Endodermal cell (in vitro differentiated cells): ENCODE measurements around the gene DMGDH. TPM values are rescaled to one million over a fixed set of nuclear protein-coding genes. Genes with fewer than 3 reads are reported as not detected.

ENCODE experiments used
- DNase-seq: peaks from one replicate; pipeline ENCODE4 v3.0.0-alpha.2; 2017
- H3K27ac ChIP-seq: 2 replicates; pipeline ENCODE4 v1.5.1; 2013; ENCODE audit warnings: mild to moderate bottlenecking, low read depth, low read length, moderate library complexity
- H3K27me3 ChIP-seq: 2 replicates; pipeline ENCODE4 v1.6.1; 2013; ENCODE audit warnings: mild to moderate bottlenecking, low read length, moderate library complexity; ENCODE audit not compliant: insufficient read depth, control insufficient read depth, poor library complexity, severe bottlenecking
- H3K36me3 ChIP-seq: 2 replicates; pipeline ENCODE4 v1.7.0; 2013; ENCODE audit warnings: mild to moderate bottlenecking, low read length, moderate library complexity; ENCODE audit not compliant: control insufficient read depth, insufficient read depth
- H3K4me1 ChIP-seq: one replicate; pipeline ENCODE4 v1.7.0; 2013; ENCODE audit warnings: low read length; ENCODE audit not compliant: control insufficient read depth, insufficient read depth
- H3K4me3 ChIP-seq: 2 replicates; pipeline ENCODE4 v1.5.1; 2013; ENCODE audit warnings: mild to moderate bottlenecking, low read length, moderate library complexity
- H3K9ac ChIP-seq: 2 replicates; pipeline ENCODE4 v1.6.1; 2013; ENCODE audit warnings: mild to moderate bottlenecking, low read length, moderate library complexity; ENCODE audit not compliant: poor library complexity, severe bottlenecking; ENCODE audit errors: extremely low read depth
- H3K9me3 ChIP-seq: 2 replicates; pipeline ENCODE4 v1.6.1; 2013; ENCODE audit warnings: mild to moderate bottlenecking, low read length, moderate library complexity; ENCODE audit not compliant: control insufficient read depth
- H3K27ac Mint-ChIP-seq: 2 replicates; pipeline ENCODE4 v1.8.0; 2020; ENCODE audit warnings: mixed read lengths
- H3K27me3 Mint-ChIP-seq: 2 replicates; pipeline ENCODE4 v1.8.0; 2021; ENCODE audit warnings: mild to moderate bottlenecking, mixed read lengths; ENCODE audit not compliant: insufficient read depth
- H3K36me3 Mint-ChIP-seq: 2 replicates; pipeline ENCODE4 v1.8.0; 2020; ENCODE audit warnings: low read depth, mixed read lengths
- H3K4me1 Mint-ChIP-seq: 2 replicates; pipeline ENCODE4 v1.8.0; 2020; ENCODE audit warnings: mixed read lengths
- H3K4me3 Mint-ChIP-seq: 2 replicates; pipeline ENCODE4 v1.8.0; 2020; ENCODE audit warnings: mild to moderate bottlenecking, moderate library complexity, mixed read lengths
- H3K9me3 Mint-ChIP-seq: 2 replicates; pipeline ENCODE4 v1.8.0; 2020; ENCODE audit warnings: mild to moderate bottlenecking, mixed read lengths
- WGBS, 2 experiments: methylation state at CpG; one replicate each; pipeline versions ENCODE4 v1.1.5 to v1.1.7; 2013; ENCODE audit warnings: missing lambda C conversion rate in 2 of 2, mixed read lengths in 1 of 2; ENCODE audit not compliant: insufficient coverage in 1 of 2, insufficient read length in 1 of 2; 5-methylcytosine and 5-hydroxymethylcytosine counted together
- total RNA-seq, 2 donors: library from RNA; stranded (reverse); fragmentation: NEBNext Ultra II Directional in 1 of 2; extraction: Animal tissue kit (Norgen Biotek cat#: 25700) in 1 of 2; gene quantifications; 2 replicates in 1 of 2; 3 replicates in 1 of 2; pipeline ENCODE4 v1.2.1, GENCODE V29; 2021
- TF ChIP-seq, protein P1 (sequence below): fragments of 200-600 bp; sonication (generic); conservative IDR thresholded peaks from 2 replicates; pipeline ENCODE4 v1.5.0; 2021; ENCODE audit warnings: antibody characterized with exemption, mild to moderate bottlenecking

Gene DMGDH
- total RNA-seq, 2 donors from 2014 or later = 0.73 to 4.7 TPM

DNA sequence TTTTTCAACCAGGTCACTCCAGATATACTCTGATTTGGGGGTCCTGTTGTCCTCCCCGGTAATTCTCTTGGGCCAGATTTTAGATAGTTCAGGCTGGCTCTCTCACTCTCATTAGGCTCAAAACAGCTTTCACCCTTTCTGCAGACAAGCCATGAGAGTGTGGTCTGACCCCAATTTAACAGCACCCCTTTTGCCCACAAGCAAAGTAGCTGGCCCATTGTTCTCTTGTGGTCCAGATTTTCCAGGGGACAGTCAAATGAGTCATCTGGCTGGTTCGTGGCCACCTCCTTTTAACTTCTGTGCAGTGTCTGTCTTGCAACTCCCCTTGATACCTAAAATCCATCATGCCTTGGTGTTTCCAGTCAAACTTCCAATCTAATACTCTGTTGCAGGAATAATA is 16.6 kb upstream of the DMGDH start:
- Mint-ChIP-seq H3K36me3 (no peaks in the 10 kb centered on the region), H3K4me1 (peaks cover 3% of the 10 kb centered on the region), H3K4me3 (no peak overlapping the region), H3K9me3 (no peaks in the 10 kb centered on the region), H3K27me3 (peaks cover 2% of the 10 kb centered on the region), H3K27ac (no peak overlapping the region)
- Histone ChIP-seq H3K27me3 (no peaks in the 10 kb centered on the region), H3K9me3 (no peaks in the 10 kb centered on the region), H3K4me1 (no peaks in the 10 kb centered on the region), H3K9ac (no peak overlapping the region), H3K36me3 (no peaks in the 10 kb centered on the region), H3K27ac (no peak overlapping the region), H3K4me3 (no peak overlapping the region)
- 85 to 88% methylated on average over 1 to 2 of the region's 2 CpGs for WGBS, 2 experiments
- TF ChIP-seq, protein P1, sequence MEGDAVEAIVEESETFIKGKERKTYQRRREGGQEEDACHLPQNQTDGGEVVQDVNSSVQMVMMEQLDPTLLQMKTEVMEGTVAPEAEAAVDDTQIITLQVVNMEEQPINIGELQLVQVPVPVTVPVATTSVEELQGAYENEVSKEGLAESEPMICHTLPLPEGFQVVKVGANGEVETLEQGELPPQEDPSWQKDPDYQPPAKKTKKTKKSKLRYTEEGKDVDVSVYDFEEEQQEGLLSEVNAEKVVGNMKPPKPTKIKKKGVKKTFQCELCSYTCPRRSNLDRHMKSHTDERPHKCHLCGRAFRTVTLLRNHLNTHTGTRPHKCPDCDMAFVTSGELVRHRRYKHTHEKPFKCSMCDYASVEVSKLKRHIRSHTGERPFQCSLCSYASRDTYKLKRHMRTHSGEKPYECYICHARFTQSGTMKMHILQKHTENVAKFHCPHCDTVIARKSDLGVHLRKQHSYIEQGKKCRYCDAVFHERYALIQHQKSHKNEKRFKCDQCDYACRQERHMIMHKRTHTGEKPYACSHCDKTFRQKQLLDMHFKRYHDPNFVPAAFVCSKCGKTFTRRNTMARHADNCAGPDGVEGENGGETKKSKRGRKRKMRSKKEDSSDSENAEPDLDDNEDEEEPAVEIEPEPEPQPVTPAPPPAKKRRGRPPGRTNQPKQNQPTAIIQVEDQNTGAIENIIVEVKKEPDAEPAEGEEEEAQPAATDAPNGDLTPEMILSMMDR = no peak
- DNase-seq = no peak

DNA sequence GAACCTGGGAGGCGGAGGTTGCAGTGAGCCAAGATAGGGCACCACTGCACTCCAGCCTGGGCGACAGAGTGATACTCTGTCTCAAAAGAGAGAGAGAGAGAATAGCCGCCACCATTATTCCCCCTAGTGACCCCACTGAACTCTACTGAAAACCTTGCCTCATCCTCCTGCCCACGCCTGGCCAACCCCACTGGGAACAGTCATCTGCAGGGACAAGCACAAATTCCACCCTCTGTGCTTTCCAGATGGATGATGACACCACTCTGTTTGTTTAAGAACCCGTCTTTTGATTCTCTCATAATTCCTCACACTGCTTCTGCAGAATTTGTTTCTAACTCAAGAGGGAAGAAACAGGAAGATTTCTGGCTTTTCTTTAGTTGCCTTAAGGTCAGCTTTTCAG is 12.3 kb upstream of the DMGDH start:
- Mint-ChIP-seq H3K27me3 (peaks cover 2% of the 10 kb centered on the region), H3K36me3 (no peaks in the 10 kb centered on the region), H3K27ac (no peak overlapping the region), H3K9me3 (no peaks in the 10 kb centered on the region), H3K4me1 (no peaks in the 10 kb centered on the region), H3K4me3 (no peak overlapping the region)
- no peak overlapping the region for H3K4me3 ChIP-seq
- H3K9me3 ChIP-seq = no peaks in the 10 kb centered on the region
- DNase-seq = no peak
- no peak overlapping the region for H3K27ac ChIP-seq
- no peaks in the 10 kb centered on the region for H3K4me1 ChIP-seq
- TF ChIP-seq, protein P1 = no peak
- H3K27me3 ChIP-seq = no peaks in the 10 kb centered on the region
- no peaks in the 10 kb centered on the region for H3K36me3 ChIP-seq
- no peak overlapping the region for H3K9ac ChIP-seq
- 86% methylated on average over 2 to 5 of the region's 5 CpGs for WGBS, 2 experiments

DNA sequence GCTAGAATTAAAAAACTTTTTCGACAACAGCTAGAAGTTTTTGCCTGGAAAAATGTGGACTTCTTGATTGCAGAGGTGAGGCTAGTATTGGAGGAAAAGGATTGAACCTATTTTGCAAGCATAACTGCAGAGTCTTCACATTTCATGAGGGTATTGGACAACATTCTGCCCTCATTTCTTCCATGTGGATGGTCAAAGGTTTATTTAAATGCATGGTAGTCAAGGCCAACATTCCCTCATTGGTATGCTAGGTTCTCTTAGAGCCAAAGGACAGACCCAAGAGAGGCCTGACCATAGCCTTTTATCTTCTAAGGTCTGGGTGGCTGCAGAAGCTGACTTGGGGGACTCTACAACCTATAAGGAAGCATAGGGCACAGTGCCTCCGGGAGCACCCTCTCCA is 11.3 kb upstream of the DMGDH start:
- no peaks in the 10 kb centered on the region for H3K4me1 Mint-ChIP-seq
- no peak overlapping the region for H3K27ac Mint-ChIP-seq
- Histone ChIP-seq H3K9me3 (no peaks in the 10 kb centered on the region), H3K4me3 (no peak overlapping the region), H3K36me3 (no peaks in the 10 kb centered on the region), H3K4me1 (no peaks in the 10 kb centered on the region), H3K27ac (no peak overlapping the region), H3K9ac (no peak overlapping the region), H3K27me3 (no peaks in the 10 kb centered on the region)
- H3K9me3 Mint-ChIP-seq = no peaks in the 10 kb centered on the region
- H3K4me3 Mint-ChIP-seq = no peak overlapping the region
- TF ChIP-seq, protein P1 = no peak
- no peaks in the 10 kb centered on the region for H3K36me3 Mint-ChIP-seq
- H3K27me3 Mint-ChIP-seq = peaks cover 4% of the 10 kb centered on the region
- no peak for DNase-seq
- 82 to 100% methylated on average over 2 of the region's 2 CpGs for WGBS, 2 experiments
